Limb (tissue), 2 donors: ENCODE results near the gene IRF9.

Experiments
- DNase-seq, 2 donors: peaks; one replicate each; pipeline ENCODE4 v3.0.0-alpha.2; 2016; ENCODE audit errors: extremely low spot score in 2 of 2

Gene IRF9

GRCh38 chr14:24160850-24161804 lies at the start of gene IRF9:
IRF9 (plus strand) TSS chr14:24161265; CDS start chr14:24162145, 880 bp downstream.
- DNase-seq = peak; percentile 92 to 97

GRCh38 chr14:24113379-24113800 lies 47.7 kb upstream of the IRF9 start:
- no peak for DNase-seq

GRCh38 chr14:24113801-24114531 lies 47.1 kb upstream of the IRF9 start:
- DNase-seq = peak; percentile 80 to 82

- peak; percentile 99 for DNase-seq
Measured at GRCh38 chr14:24114532-24115421, 46.3 kb upstream of the IRF9 start, which contains the start of the genes DCAF11 and NRL. DCAF11 (plus strand) TSS chr14:24114777; CDS start chr14:24115595, 818 bp downstream. NRL (minus strand) TSS chr14:24114949; CDS start chr14:24082848, 32,101 bp downstream.

- no peak for DNase-seq
Measured at GRCh38 chr14:24115422-24116127, 45.5 kb upstream of the IRF9 start.

- no peak for DNase-seq
Measured at GRCh38 chr14:24116128-24116814, 44.8 kb upstream of the IRF9 start.

- DNase-seq = no peak
Measured at GRCh38 chr14:24117179-24117578, 43.9 kb upstream of the IRF9 start.

- DNase-seq = no peak
Measured at GRCh38 chr14:24119691-24120090, 41.4 kb upstream of the IRF9 start.

GRCh38 chr14:24121210-24121609 lies 39.9 kb upstream of the IRF9 start:
- no peak for DNase-seq

GRCh38 chr14:24122416-24122815 lies 38.6 kb upstream of the IRF9 start:
- DNase-seq = no peak

- DNase-seq = no peak
Measured at GRCh38 chr14:24122898-24123297, 38.2 kb upstream of the IRF9 start.

GRCh38 chr14:24123424-24124417 lies 37.3 kb upstream of the IRF9 start:
- no peak for DNase-seq

- DNase-seq = no peak
Measured at GRCh38 chr14:24126939-24127338, 34.1 kb upstream of the IRF9 start.

- DNase-seq = no peak
Measured at GRCh38 chr14:24127673-24128072, 33.4 kb upstream of the IRF9 start.

- DNase-seq = no peak
Measured at GRCh38 chr14:24129410-24129998, 31.6 kb upstream of the IRF9 start.

- no peak for DNase-seq
Measured at GRCh38 chr14:24130380-24130716, 30.7 kb upstream of the IRF9 start, which contains the start of gene FITM1. FITM1 (plus strand) TSS chr14:24130659; CDS start chr14:24131564, 905 bp downstream.

- DNase-seq = peak; percentile 47 to 63
Measured at GRCh38 chr14:24130717-24131548, 30.1 kb upstream of the IRF9 start.
